ENCODE measurements around the gene ESYT3. TPM values are rescaled to one million over a fixed set of nuclear protein-coding genes. Genes with fewer than 3 reads are reported as not detected.

The ESYT3 gene
- total RNA-seq, 1 donor from 2014 or later: 1.1 TPM

GRCh38 chr3:138405001-138405400 is 29.4 kb upstream of the ESYT3 start:
- DNase-seq (ENCODE audit: low read depth) (no peak), FAIRE-seq (no peak)
- Histone ChIP-seq H3K27me3 (ENCODE audit: control insufficient read depth, insufficient read depth, low read length) (peaks cover 2% of the 10 kb centered on the region), H3K36me3 (ENCODE audit: control insufficient read depth, insufficient read depth, low read length) (no peaks in the 10 kb centered on the region), H3K4me3 (ENCODE audit: low read depth, low read length) (no peak overlapping the region)
- TF ChIP-seq CTCF (IDR thresholded peaks at IDR 0.05; ENCODE audit: insufficient read depth, low read length, severe bottlenecking): no peak

DNA sequence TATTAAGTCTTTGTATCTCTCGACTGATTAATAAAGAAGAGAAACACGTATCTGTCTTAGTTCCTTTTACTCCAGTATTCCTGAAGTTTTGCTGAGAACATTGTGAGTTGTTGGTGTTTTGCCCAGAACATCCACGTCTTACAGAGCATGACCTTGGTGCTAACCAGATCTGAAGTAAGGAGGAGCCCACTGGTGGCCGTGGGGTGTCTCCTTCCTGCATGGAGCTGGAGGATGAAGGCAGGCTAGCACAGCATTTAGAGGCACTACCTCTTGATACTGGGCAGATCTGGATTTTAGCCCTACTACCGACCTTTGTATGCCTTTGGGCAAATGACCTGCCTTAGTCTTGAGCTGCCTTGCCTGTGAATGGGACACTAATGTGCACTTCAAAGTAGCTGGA is 28.9 kb upstream of the ESYT3 start:
- TF ChIP-seq CTCF (IDR thresholded peaks at IDR 0.05; ENCODE audit: insufficient read depth, low read length, severe bottlenecking): no peak
- DNase-seq (ENCODE audit: low read depth): no peak
- Histone ChIP-seq H3K4me3 (ENCODE audit: low read depth, low read length) (no peak overlapping the region), H3K27me3 (ENCODE audit: control insufficient read depth, insufficient read depth, low read length) (peaks cover 2% of the 10 kb centered on the region), H3K36me3 (ENCODE audit: control insufficient read depth, insufficient read depth, low read length) (no peaks in the 10 kb centered on the region)
- FAIRE-seq: no peak

DNA sequence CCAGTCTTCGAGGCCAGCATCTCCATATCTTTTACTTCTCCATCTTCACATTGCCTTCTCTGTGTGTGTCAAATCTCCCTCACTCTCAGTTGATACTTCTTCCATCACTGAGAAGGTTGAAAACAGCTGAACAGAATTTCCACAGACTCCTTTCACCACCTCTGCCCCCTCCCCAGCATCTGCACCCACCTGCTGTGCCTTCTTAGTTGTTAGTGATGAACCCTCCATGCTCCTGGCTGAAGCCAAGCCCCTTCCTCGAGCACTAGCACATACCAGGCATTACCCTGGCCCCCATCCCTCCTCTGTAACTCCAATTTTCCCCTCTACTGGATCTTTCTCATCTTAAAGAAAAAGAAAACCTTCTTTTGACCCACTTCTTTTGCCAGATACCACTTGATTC is 27.8 kb upstream of the ESYT3 start:
- no peak overlapping the region for H3K4me3 ChIP-seq (ENCODE audit: low read depth, low read length)
- H3K36me3 ChIP-seq (ENCODE audit: control insufficient read depth, insufficient read depth, low read length): no peaks in the 10 kb centered on the region
- no peak for FAIRE-seq
- DNase-seq (ENCODE audit: low read depth): no peak
- TF ChIP-seq CTCF (IDR thresholded peaks at IDR 0.05; ENCODE audit: insufficient read depth, low read length, severe bottlenecking): no peak
- H3K27me3 ChIP-seq (ENCODE audit: control insufficient read depth, insufficient read depth, low read length): peaks cover 2% of the 10 kb centered on the region

- H3K27me3 ChIP-seq (ENCODE audit: control insufficient read depth, insufficient read depth, low read length): peaks cover 2% of the 10 kb centered on the region
- H3K36me3 ChIP-seq (ENCODE audit: control insufficient read depth, insufficient read depth, low read length): no peaks in the 10 kb centered on the region
- no peak for DNase-seq (ENCODE audit: low read depth)
- H3K4me3 ChIP-seq (ENCODE audit: low read depth, low read length): no peak overlapping the region
- no peak for TF ChIP-seq CTCF (IDR thresholded peaks at IDR 0.05; ENCODE audit: insufficient read depth, low read length, severe bottlenecking)
- FAIRE-seq: no peak
Observed at GRCh38 chr3:138407236-138407907, 27.0 kb upstream of the ESYT3 start.

GRCh38 chr3:138408751-138409570 is 25.5 kb upstream of the ESYT3 start:
- no peak for TF ChIP-seq CTCF (IDR thresholded peaks at IDR 0.05; ENCODE audit: insufficient read depth, low read length, severe bottlenecking)
- FAIRE-seq: no peak
- peaks cover 2% of the 10 kb centered on the region for H3K27me3 ChIP-seq (ENCODE audit: control insufficient read depth, insufficient read depth, low read length)
- DNase-seq (ENCODE audit: low read depth): no peak
- H3K36me3 ChIP-seq (ENCODE audit: control insufficient read depth, insufficient read depth, low read length): no peaks in the 10 kb centered on the region
- H3K4me3 ChIP-seq (ENCODE audit: low read depth, low read length): no peak overlapping the region

Measured in bronchial epithelial cell (primary cell).